SHP77 (cell line): Measurements from ENCODE around the gene THRB.

Experiments used
- DNase-seq, 2 experiments: peaks; one replicate each; lab custom pipeline; 2025; lab: John Stamatoyannopoulos, UW

THRB gene

GRCh38 chr3:24512564-24513197 is 18.0 kb upstream of the THRB start:
- DNase-seq, result no peak

GRCh38 chr3:24510030-24510648 is 15.5 kb upstream of the THRB start:
- DNase-seq, result no peak

- DNase-seq, result no peak
Observed at GRCh38 chr3:24508423-24508839, 13.8 kb upstream of the THRB start.

GRCh38 chr3:24507776-24508422 is 13.2 kb upstream of the THRB start:
- no peak for DNase-seq

GRCh38 chr3:24506966-24507775 is 12.5 kb upstream of the THRB start:
- no peak for DNase-seq

GRCh38 chr3:24505691-24506550 is 11.3 kb upstream of the THRB start:
- DNase-seq, result no peak

GRCh38 chr3:24504772-24505171 is 10.1 kb upstream of the THRB start:
- no peak for DNase-seq

GRCh38 chr3:24503616-24504113 is 9.0 kb upstream of the THRB start:
- DNase-seq, result no peak

GRCh38 chr3:24502690-24503089 is 8.0 kb upstream of the THRB start:
- no peak for DNase-seq

- DNase-seq, result no peak
Observed at GRCh38 chr3:24500806-24501205, 6.2 kb upstream of the THRB start.

GRCh38 chr3:24499991-24500390 is 5.3 kb upstream of the THRB start:
- DNase-seq, result no peak

- DNase-seq, result no peak
Observed at GRCh38 chr3:24498796-24499195, 4.1 kb upstream of the THRB start.

- no peak for DNase-seq
Observed at GRCh38 chr3:24498391-24498790, 3.7 kb upstream of the THRB start.

GRCh38 chr3:24497942-24498341 is 3.3 kb upstream of the THRB start:
- DNase-seq, result no peak

- DNase-seq, result peak in 1 of 2 experiments; percentile 7
Observed at GRCh38 chr3:24496529-24497482, 2.2 kb upstream of the THRB start.

- DNase-seq, result no peak
Observed at GRCh38 chr3:24495326-24495994, 810 bp upstream of the THRB start.

GRCh38 chr3:24493746-24494617 is 668 bp downstream of the THRB start:
- DNase-seq, result no peak

- DNase-seq, result no peak
Observed at GRCh38 chr3:24492971-24493551, 1.6 kb downstream of the THRB start.
